ENCODE measurements around the gene NPTN. TPM values are rescaled to one million over a fixed set of nuclear protein-coding genes. Genes with fewer than 3 reads are reported as not detected.

NPTN gene
- polyA plus RNA-seq, 1 donor (not counting 4 experiments of a cell fraction or from before 2014, with no cell fraction given) = 223 TPM

GRCh38 chr15:73674587-73674986 is 41.4 kb upstream of the NPTN start:
- no peaks in the 10 kb centered on the region for H3K9me1 ChIP-seq (ENCODE audit: control insufficient read depth, extremely low read depth, insufficient read depth, low read length)
- H3K9ac ChIP-seq (ENCODE audit: control insufficient read depth, extremely low read depth, insufficient read depth, low read length) = no peak overlapping the region
- no peaks in the 10 kb centered on the region for H3K36me3 ChIP-seq (ENCODE audit: control insufficient read depth in 2 of 2, extremely low read depth in 1 of 2, insufficient read depth in 2 of 2, low read length in 2 of 2)
- H3K27ac ChIP-seq (ENCODE audit: control insufficient read depth, insufficient read depth, low read length) = no peak overlapping the region
- FAIRE-seq (no peak), DNase-seq (ENCODE audit: low read depth, low spot score) (no peak)
- dilution Hi-C loops (cut with MboI; ENCODE audit: extremely low pct_ligation_motif_present, low sequenced_read_pairs) = no loop called here
- TF ChIP-seq EZH2 (IDR thresholded peaks at IDR 0.05; ENCODE audit: low read length) (no peak), CTCF (optimal IDR thresholded peaks at IDR 0.05 in 1 of 3, IDR thresholded peaks at IDR 0.05 in 1 of 3, conservative IDR thresholded peaks at IDR 0.05 in 1 of 3; ENCODE audit: extremely low read depth in 1 of 3, insufficient read depth in 2 of 3, low read length in 3 of 3) (no peak)
- no peak overlapping the region for H2AFZ ChIP-seq (ENCODE audit: control insufficient read depth, low read length)
- no peaks in the 10 kb centered on the region for H3K4me1 ChIP-seq (ENCODE audit: control insufficient read depth, extremely low read depth, insufficient read depth, low read length)
- no peak overlapping the region for H3K4me2 ChIP-seq (ENCODE audit: control insufficient read depth, extremely low read depth, insufficient read depth, low read depth, low read length)
- no peaks in the 10 kb centered on the region for H3K9me3 ChIP-seq (ENCODE audit: control insufficient read depth, low read depth, low read length)
- H3K4me3 ChIP-seq (ENCODE audit: control insufficient read depth in 2 of 3, extremely low read depth in 1 of 3, insufficient read depth in 2 of 3, low read depth in 1 of 3, low read length in 3 of 3) = no peak overlapping the region
- H4K20me1 ChIP-seq (ENCODE audit: control insufficient read depth, extremely low read depth, insufficient read depth, low read length) = no peaks in the 10 kb centered on the region
- no peaks in the 10 kb centered on the region for H3K79me2 ChIP-seq (ENCODE audit: control insufficient read depth, insufficient read depth, low read length)
- H3K27me3 ChIP-seq (ENCODE audit: control insufficient read depth, extremely low read depth, insufficient read depth, low read length) = no peaks in the 10 kb centered on the region

- dilution Hi-C loops (cut with MboI; ENCODE audit: extremely low pct_ligation_motif_present, low sequenced_read_pairs) = no loop called here
Measured at GRCh38 chr15:73660455-73660854, 27.3 kb upstream of the NPTN start.

More at GRCh38 chr15:73660455-73660854, 27.3 kb upstream of the NPTN start:
- H3K27ac ChIP-seq (ENCODE audit: control insufficient read depth, insufficient read depth, low read length) = no peak overlapping the region
- DNase-seq (ENCODE audit: low read depth, low spot score) (no peak), FAIRE-seq (no peak)
- no peaks in the 10 kb centered on the region for H4K20me1 ChIP-seq (ENCODE audit: control insufficient read depth, extremely low read depth, insufficient read depth, low read length)
- H3K4me3 ChIP-seq (ENCODE audit: control insufficient read depth in 2 of 3, extremely low read depth in 1 of 3, insufficient read depth in 2 of 3, low read depth in 1 of 3, low read length in 3 of 3) = no peak overlapping the region
- H3K4me2 ChIP-seq (ENCODE audit: control insufficient read depth, extremely low read depth, insufficient read depth, low read depth, low read length) = no peak overlapping the region
- H3K9ac ChIP-seq (ENCODE audit: control insufficient read depth, extremely low read depth, insufficient read depth, low read length) = no peak overlapping the region
- H3K9me3 ChIP-seq (ENCODE audit: control insufficient read depth, low read depth, low read length) = no peaks in the 10 kb centered on the region
- H3K9me1 ChIP-seq (ENCODE audit: control insufficient read depth, extremely low read depth, insufficient read depth, low read length) = no peaks in the 10 kb centered on the region
- TF ChIP-seq EZH2 (IDR thresholded peaks at IDR 0.05; ENCODE audit: low read length) (no peak), CTCF (optimal IDR thresholded peaks at IDR 0.05 in 1 of 3, IDR thresholded peaks at IDR 0.05 in 1 of 3, conservative IDR thresholded peaks at IDR 0.05 in 1 of 3; ENCODE audit: extremely low read depth in 1 of 3, insufficient read depth in 2 of 3, low read length in 3 of 3) (no peak)
- H3K79me2 ChIP-seq (ENCODE audit: control insufficient read depth, insufficient read depth, low read length) = no peaks in the 10 kb centered on the region
- no peaks in the 10 kb centered on the region for H3K36me3 ChIP-seq (ENCODE audit: control insufficient read depth in 2 of 2, extremely low read depth in 1 of 2, insufficient read depth in 2 of 2, low read length in 2 of 2)
- H3K27me3 ChIP-seq (ENCODE audit: control insufficient read depth, extremely low read depth, insufficient read depth, low read length) = no peaks in the 10 kb centered on the region
- H2AFZ ChIP-seq (ENCODE audit: control insufficient read depth, low read length) = no peak overlapping the region
- no peaks in the 10 kb centered on the region for H3K4me1 ChIP-seq (ENCODE audit: control insufficient read depth, extremely low read depth, insufficient read depth, low read length)

All from keratinocyte (primary cell).